ENCODE results near the gene NOL4L. TPM values are rescaled to one million over a fixed set of nuclear protein-coding genes. Genes with fewer than 3 reads are reported as not detected.

The NOL4L gene
- total and polyA plus RNA-seq, 10 donors: 3.4 to 45.4 (median 28.6) TPM

GRCh38 chr20:32513031-32513866, 71.9 kb downstream of the NOL4L start:
- H3K9me3 ChIP-seq: no peaks in the 10 kb centered on the region
- 46 to 74% (median 56%) methylated on average over 18 of the region's 18 CpGs for WGBS, 5 donors

DNA sequence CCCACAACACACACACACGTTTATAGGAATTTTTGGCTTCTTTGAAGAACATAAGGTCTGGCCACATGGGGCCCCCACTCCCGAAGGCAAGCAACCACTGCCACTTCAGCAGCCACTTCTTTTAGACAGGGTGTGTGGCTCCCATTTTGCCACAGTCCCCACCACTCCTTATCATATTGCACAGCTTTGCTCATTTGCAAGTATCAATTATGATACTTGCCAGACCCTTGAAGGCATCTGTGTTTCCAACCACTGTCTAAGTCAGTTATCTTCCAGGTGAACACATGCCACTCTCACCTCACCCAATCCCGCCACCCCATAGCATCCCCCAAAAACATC, 73.1 kb downstream of the NOL4L start:
- H3K4me1 ChIP-seq: peaks cover 6 to 95% (median 53%) of the 10 kb centered on the region in 6 donors
- no peak overlapping the region for H3K4me3 ChIP-seq
- intact Hi-C loops (cut with DNase I; ENCODE audit: low total_unique reads): no loop called here
- WGBS, 5 donors: 68 to 73% (median 70%) methylated on average over 3 of the region's 3 CpGs
- TF ChIP-seq POLR2A (IDR thresholded peaks at IDR 0.05): no peak
- TF ChIP-seq CTCF (IDR thresholded peaks at IDR 0.05 in 8 of 11, conservative IDR thresholded peaks at IDR 0.05 in 3 of 11): no peak
- TF ChIP-seq POLR2AphosphoS5 (IDR thresholded peaks at IDR 0.05): no peak
- H3K36me3 ChIP-seq: peaks cover 0 to 10% (median 0%) of the 10 kb centered on the region in 6 donors
- DNase-seq: no peak
- H3K9me3 ChIP-seq: no peaks in the 10 kb centered on the region
- peak overlapping the region in 1 of 8 donors; percentile 8 for H3K27ac ChIP-seq
- H3K27me3 ChIP-seq (replicated peaks in 1 of 7): no peaks in the 10 kb centered on the region

More at GRCh38 chr20:32513031-32513866, 71.9 kb downstream of the NOL4L start:
- Histone ChIP-seq H3K36me3 (peaks cover 0 to 18% (median 1%) of the 10 kb centered on the region in 6 donors), H3K27me3 (replicated peaks in 1 of 7) (no peaks in the 10 kb centered on the region), H3K27ac (no peak overlapping the region), H3K4me1 (peaks cover 6 to 95% (median 61%) of the 10 kb centered on the region in 6 donors), H3K4me3 (no peak overlapping the region)
- TF ChIP-seq CTCF (IDR thresholded peaks at IDR 0.05 in 8 of 11, conservative IDR thresholded peaks at IDR 0.05 in 3 of 11) (no peak), POLR2A (IDR thresholded peaks at IDR 0.05) (no peak), POLR2AphosphoS5 (IDR thresholded peaks at IDR 0.05) (no peak)
- intact Hi-C loops (cut with DNase I; ENCODE audit: low total_unique reads): no loop called here
- DNase-seq: no peak

DNA sequence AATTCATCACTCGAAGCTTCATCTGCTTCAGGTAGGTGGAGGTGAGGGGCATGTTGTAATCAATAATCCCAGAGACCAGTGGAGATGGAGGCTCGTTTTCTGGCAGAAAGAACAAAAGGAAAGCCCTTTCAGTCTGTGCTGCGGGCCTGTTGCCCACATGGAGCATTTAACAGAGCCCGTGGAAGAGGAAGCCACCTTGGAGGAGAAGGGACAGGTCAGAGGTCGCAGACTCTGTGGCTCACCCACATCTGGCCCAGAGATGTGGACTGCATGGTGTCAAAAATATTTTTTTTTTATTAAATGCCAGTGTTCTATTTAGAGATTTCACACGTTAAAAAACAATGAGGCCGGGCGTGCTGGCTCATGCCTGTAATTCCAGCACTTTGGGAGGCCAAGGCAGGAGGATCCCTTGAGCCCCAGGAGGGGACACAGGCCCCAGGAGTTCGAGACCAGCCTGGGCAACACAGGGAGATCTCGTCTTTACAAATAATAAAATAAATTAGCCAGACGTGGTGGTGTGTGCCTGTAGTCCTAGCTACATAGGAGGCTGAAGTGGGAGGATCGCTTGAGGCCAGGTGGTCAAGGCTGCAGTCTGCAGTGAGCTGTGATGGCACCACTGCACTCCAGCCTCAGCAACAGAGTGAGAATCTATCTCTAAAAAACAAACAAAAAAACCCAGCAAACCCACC, 73.6 kb downstream of the NOL4L start:
- Histone ChIP-seq H3K27me3 (replicated peaks in 1 of 7) (no peaks in the 10 kb centered on the region), H3K36me3 (peaks cover 0 to 10% (median 0%) of the 10 kb centered on the region in 6 donors), H3K27ac (peak overlapping the region in 5 of 8 donors; percentile 43 to 66 (median 52)), H3K9me3 (no peaks in the 10 kb centered on the region), H3K4me3 (peak overlapping the region in 1 of 8 donors; percentile 17), H3K4me1 (peaks cover 4 to 95% (median 48%) of the 10 kb centered on the region in 6 donors)
- TF ChIP-seq POLR2AphosphoS5 (IDR thresholded peaks at IDR 0.05) (no peak), POLR2A (IDR thresholded peaks at IDR 0.05) (no peak), CTCF (IDR thresholded peaks at IDR 0.05 in 8 of 11, conservative IDR thresholded peaks at IDR 0.05 in 3 of 11) (no peak)
- intact Hi-C loops (cut with DNase I; ENCODE audit: low total_unique reads): no loop called here
- no peak for DNase-seq
- WGBS, 5 donors: 76 to 82% (median 80%) methylated on average over 12 of the region's 12 CpGs
